Upper lobe of left lung (tissue), 6 donors: ENCODE data around the gene SEMA3A. TPM values are rescaled to one million over a fixed set of nuclear protein-coding genes. Genes with fewer than 3 reads are reported as not detected.
A peak's percentile ranks its signal among the peaks of the same experiment; 100 is the strongest.

Experiments used
- ATAC-seq, 2 donors: fragments of 200-7000 bp; cut with Tn5 transposase; one replicate each; pipeline ENCODE4 v1.9.1; 2022; ENCODE audit warnings: mild to moderate bottlenecking in 2 of 2, moderate library complexity in 2 of 2; ENCODE audit not compliant: low FRiP score in 2 of 2
- DNase-seq, 2 donors: peaks; one replicate each; pipeline ENCODE4 v3.0.0-alpha.2; 2019 to 2020
- H3K27ac ChIP-seq, 4 donors: fragments of 200-600 bp; sonication (generic); one replicate each; pipeline ENCODE4 v1.5.1; 2016 to 2019
- H3K27me3 ChIP-seq, 4 donors: fragments of 200-600 bp; sonication (generic); one replicate each; pipeline ENCODE4 v1.5.1; 2017 to 2019
- H3K36me3 ChIP-seq, 4 donors: fragments of 200-600 bp; sonication (generic); one replicate each; pipeline ENCODE4 v1.5.1; 2016 to 2019
- H3K4me1 ChIP-seq, 4 donors: fragments of 200-600 bp; sonication (generic); one replicate each; pipeline ENCODE4 v1.5.1; 2018 to 2019
- H3K4me3 ChIP-seq, 4 donors: fragments of 200-600 bp; sonication (generic); one replicate each; pipeline ENCODE4 v1.5.1; 2017 to 2019; ENCODE audit warnings: mild to moderate bottlenecking in 2 of 4, moderate library complexity in 1 of 4
- H3K9me3 ChIP-seq, 4 donors: fragments of 200-600 bp; sonication (generic); one replicate each; pipeline ENCODE4 v1.5.1; 2018 to 2019
- EP300 ChIP-seq, 4 donors: sonication (generic); formaldehyde crosslinking; IDR thresholded peaks; one replicate each; pipeline ENCODE4 v1.5.1; 2017; ENCODE audit warnings: antibody characterized with exemption in 4 of 4, control low read depth in 2 of 4
- POLR2A ChIP-seq, 4 donors: fragments of 450-650 bp; IDR thresholded peaks; one replicate each; pipeline ENCODE4 v1.5.1; 2016 to 2017; ENCODE audit warnings: antibody characterized with exemption in 4 of 4, mild to moderate bottlenecking in 2 of 4
- POLR2AphosphoS5 ChIP-seq, 2 donors: sonication (generic); formaldehyde crosslinking; IDR thresholded peaks; one replicate each; pipeline ENCODE4 v1.5.1; 2017; ENCODE audit warnings: antibody characterized with exemption in 2 of 2
- WGBS, 2 donors: methylation state at CpG; one replicate each; pipeline ENCODE4 v1.1.5; 2017 to 2018; 5-methylcytosine and 5-hydroxymethylcytosine counted together
- total RNA-seq, 6 donors: library from RNA; depleted of rRNA in 4 of 6; stranded (reverse); fragments of >200 nt in 4 of 6; gene quantifications; one replicate each; pipeline versions ENCODE4 v1.1.0 to v1.2.1, GENCODE V29; 2016 to 2021
- TF ChIP-seq, protein P1 (sequence below), 6 experiments: fragments of 450-650 bp in 4 of 6; fragments of 200-600 bp in 2 of 6; sonication (generic) in 2 of 6; IDR thresholded peaks; one replicate each; pipeline ENCODE4 v1.5.1; 2016 to 2019; ENCODE audit warnings: antibody characterized with exemption in 6 of 6
- donor health status: DM: no; HTN: no; CAD: no; lungs with moderate emphysema.
- donor health status: DM: no; HTN: yes; CAD: no; lungs with severe emphysema.

SEMA3A gene
- total RNA-seq, 6 donors from 2014 or later, result 1.0 to 8.8 (median 3.1) TPM

DNA sequence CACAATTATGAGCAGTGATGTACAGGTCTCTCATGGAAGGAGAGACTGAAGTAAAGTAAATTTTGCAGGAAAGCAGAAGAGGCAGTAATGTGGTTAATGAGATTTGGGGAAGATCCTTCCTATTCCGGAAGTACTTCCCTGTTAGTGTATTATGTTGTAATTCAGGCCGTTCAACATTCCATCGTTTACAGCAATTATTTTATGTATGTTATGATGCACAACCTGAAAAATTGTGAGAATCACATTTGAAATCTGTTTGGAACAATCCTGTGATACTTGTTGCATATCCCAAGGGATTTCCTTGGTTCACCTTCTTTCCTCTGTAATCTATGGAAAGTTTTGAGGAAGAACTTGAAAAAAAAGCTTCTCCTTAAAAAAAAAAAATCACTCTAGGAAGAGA lies 247.8 kb downstream of the SEMA3A start:
- Histone ChIP-seq H3K27me3 (no peaks in the 10 kb centered on the region), H3K27ac (no peak overlapping the region), H3K4me3 (no peak overlapping the region), H3K36me3 (no peaks in the 10 kb centered on the region), H3K4me1 (no peaks in the 10 kb centered on the region), H3K9me3 (no peaks in the 10 kb centered on the region)
- DNase-seq (no peak), ATAC-seq (no peak)
- TF ChIP-seq, protein P1, sequence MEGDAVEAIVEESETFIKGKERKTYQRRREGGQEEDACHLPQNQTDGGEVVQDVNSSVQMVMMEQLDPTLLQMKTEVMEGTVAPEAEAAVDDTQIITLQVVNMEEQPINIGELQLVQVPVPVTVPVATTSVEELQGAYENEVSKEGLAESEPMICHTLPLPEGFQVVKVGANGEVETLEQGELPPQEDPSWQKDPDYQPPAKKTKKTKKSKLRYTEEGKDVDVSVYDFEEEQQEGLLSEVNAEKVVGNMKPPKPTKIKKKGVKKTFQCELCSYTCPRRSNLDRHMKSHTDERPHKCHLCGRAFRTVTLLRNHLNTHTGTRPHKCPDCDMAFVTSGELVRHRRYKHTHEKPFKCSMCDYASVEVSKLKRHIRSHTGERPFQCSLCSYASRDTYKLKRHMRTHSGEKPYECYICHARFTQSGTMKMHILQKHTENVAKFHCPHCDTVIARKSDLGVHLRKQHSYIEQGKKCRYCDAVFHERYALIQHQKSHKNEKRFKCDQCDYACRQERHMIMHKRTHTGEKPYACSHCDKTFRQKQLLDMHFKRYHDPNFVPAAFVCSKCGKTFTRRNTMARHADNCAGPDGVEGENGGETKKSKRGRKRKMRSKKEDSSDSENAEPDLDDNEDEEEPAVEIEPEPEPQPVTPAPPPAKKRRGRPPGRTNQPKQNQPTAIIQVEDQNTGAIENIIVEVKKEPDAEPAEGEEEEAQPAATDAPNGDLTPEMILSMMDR (IDR thresholded peaks at IDR 0.05), result no peak
- no peak for TF ChIP-seq POLR2A (IDR thresholded peaks at IDR 0.05)
- no peak for TF ChIP-seq POLR2AphosphoS5 (IDR thresholded peaks at IDR 0.05)
- TF ChIP-seq EP300 (IDR thresholded peaks at IDR 0.05), result no peak
- WGBS, 2 donors, result 56 to 74% methylated on average over 3 of the region's 3 CpGs

DNA sequence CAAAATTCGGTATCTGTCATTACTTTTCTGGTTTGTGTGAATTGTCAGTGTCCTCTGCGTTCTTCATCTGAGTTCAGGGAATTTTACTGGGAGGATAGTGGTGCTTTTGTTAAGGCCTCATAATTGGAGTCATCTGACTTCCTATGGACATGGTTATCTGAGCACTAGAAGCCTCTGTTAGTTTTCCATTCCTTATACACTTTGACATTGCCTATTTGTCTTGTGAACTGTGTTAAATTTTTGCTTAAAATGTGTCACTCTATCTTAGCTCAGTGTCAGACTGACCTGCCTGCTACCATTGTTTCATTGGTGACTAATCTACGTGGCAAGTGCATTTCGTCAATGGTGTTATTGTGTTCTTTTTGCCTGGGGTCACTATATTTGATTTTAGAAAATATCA lies 253.3 kb downstream of the SEMA3A start:
- Histone ChIP-seq H3K4me1 (peaks cover 0 to 3% (median 0%) of the 10 kb centered on the region in 4 donors), H3K9me3 (no peaks in the 10 kb centered on the region), H3K27me3 (no peaks in the 10 kb centered on the region), H3K36me3 (no peaks in the 10 kb centered on the region), H3K4me3 (no peak overlapping the region), H3K27ac (no peak overlapping the region)
- DNase-seq (no peak), ATAC-seq (no peak)
- TF ChIP-seq, protein P1 (IDR thresholded peaks at IDR 0.05), result no peak
- no peak for TF ChIP-seq EP300 (IDR thresholded peaks at IDR 0.05)
- TF ChIP-seq POLR2A (IDR thresholded peaks at IDR 0.05), result no peak
- no peak for TF ChIP-seq POLR2AphosphoS5 (IDR thresholded peaks at IDR 0.05)
- 87 to 89% methylated on average over 4 of the region's 4 CpGs for WGBS, 2 donors

DNA sequence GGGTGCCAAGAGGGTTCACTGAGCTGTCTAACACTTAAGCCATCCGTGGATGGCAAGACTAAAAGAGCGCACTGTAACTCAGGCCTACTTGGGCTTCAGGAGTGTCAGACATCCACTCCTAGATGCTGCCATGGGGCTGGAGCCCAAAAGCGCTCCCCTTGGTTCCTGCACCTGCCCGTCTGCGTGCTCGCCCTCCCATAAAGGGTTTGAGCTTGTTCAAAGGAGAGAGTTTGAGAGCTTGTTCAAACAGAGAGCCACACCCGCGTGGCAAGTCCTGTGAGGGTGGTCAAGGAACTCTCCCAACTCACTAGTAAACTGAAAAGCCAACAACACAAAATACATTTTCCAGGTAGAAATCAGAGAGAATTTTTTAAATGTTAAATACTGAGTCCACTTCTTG lies 256.7 kb downstream of the SEMA3A start:
- no peaks in the 10 kb centered on the region for H3K27me3 ChIP-seq
- TF ChIP-seq, protein P1 (IDR thresholded peaks at IDR 0.05), result no peak
- TF ChIP-seq POLR2A (IDR thresholded peaks at IDR 0.05) (no peak), EP300 (IDR thresholded peaks at IDR 0.05) (no peak), POLR2AphosphoS5 (IDR thresholded peaks at IDR 0.05) (no peak)
- DNase-seq (no peak), ATAC-seq (peak in 1 of 2 donors; percentile 31)
- no peaks in the 10 kb centered on the region for H3K36me3 ChIP-seq
- peaks cover 0 to 9% (median 0%) of the 10 kb centered on the region in 4 donors for H3K4me1 ChIP-seq
- H3K9me3 ChIP-seq, result no peaks in the 10 kb centered on the region
- 67 to 80% methylated on average over 8 of the region's 8 CpGs for WGBS, 2 donors
- no peak overlapping the region for H3K4me3 ChIP-seq
- H3K27ac ChIP-seq, result no peak overlapping the region

DNA sequence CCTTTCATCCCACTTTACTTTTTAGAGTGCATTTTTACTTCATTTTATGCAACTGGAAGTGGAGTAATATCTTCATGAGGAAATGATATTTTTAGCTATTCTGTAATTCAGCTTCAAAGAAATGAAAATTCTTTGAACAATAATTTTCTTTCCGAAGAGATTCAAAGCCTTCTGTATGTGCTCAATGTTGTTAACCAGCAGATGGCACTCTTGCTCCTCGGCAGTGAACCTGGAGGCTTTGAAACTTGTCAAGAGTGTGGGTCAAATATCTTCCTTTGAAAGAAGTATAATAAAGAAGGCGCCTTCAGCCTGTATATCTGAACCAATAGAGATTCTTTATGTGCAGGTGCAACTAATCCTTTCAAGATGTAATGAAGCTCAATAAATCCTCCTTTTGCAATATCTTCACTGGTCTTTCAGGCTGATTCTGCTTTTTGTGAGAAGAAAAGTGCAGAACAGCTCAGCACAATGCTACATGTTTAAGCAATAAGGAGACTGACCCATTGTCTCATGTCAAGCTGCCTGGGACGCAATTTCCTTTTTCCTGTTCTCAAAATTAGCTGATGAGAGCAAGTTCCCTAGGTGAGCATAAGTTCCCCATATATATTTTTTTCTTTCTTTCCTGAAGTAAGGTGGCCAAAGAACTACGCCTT lies 258.4 kb downstream of the SEMA3A start:
- Histone ChIP-seq H3K4me3 (no peak overlapping the region), H3K4me1 (peaks cover 0 to 9% (median 0%) of the 10 kb centered on the region in 4 donors), H3K27ac (peak overlapping the region in 1 of 4 donors; percentile 30), H3K9me3 (no peaks in the 10 kb centered on the region), H3K36me3 (no peaks in the 10 kb centered on the region), H3K27me3 (no peaks in the 10 kb centered on the region)
- TF ChIP-seq, protein P1 (IDR thresholded peaks at IDR 0.05), result peak; percentile 31 to 63 (median 59)
- TF ChIP-seq POLR2AphosphoS5 (IDR thresholded peaks at IDR 0.05), result no peak
- TF ChIP-seq POLR2A (IDR thresholded peaks at IDR 0.05), result no peak
- TF ChIP-seq EP300 (IDR thresholded peaks at IDR 0.05), result no peak
- ATAC-seq (peak in 1 of 2 donors; percentile 78), DNase-seq (peak in 1 of 2 donors; percentile 32)
- 25 to 33% methylated on average over 5 of the region's 5 CpGs for WGBS, 2 donors
